Measurements from ENCODE around the gene PJA1.

- TF ChIP-seq, protein P1, sequence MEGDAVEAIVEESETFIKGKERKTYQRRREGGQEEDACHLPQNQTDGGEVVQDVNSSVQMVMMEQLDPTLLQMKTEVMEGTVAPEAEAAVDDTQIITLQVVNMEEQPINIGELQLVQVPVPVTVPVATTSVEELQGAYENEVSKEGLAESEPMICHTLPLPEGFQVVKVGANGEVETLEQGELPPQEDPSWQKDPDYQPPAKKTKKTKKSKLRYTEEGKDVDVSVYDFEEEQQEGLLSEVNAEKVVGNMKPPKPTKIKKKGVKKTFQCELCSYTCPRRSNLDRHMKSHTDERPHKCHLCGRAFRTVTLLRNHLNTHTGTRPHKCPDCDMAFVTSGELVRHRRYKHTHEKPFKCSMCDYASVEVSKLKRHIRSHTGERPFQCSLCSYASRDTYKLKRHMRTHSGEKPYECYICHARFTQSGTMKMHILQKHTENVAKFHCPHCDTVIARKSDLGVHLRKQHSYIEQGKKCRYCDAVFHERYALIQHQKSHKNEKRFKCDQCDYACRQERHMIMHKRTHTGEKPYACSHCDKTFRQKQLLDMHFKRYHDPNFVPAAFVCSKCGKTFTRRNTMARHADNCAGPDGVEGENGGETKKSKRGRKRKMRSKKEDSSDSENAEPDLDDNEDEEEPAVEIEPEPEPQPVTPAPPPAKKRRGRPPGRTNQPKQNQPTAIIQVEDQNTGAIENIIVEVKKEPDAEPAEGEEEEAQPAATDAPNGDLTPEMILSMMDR (IDR thresholded peaks at IDR 0.05) = no peak
- TF ChIP-seq POLR2A (IDR thresholded peaks at IDR 0.05) (no peak), EP300 (IDR thresholded peaks at IDR 0.05) (no peak), POLR2AphosphoS5 (IDR thresholded peaks at IDR 0.05) (no peak)
These were observed 47.3 kb downstream of the PJA1 start for GRCh38 chrX:69117876-69118526.
